GM23338 (cell line): Measurements from ENCODE around the gene PROP1. TPM values are rescaled to one million over a fixed set of nuclear protein-coding genes. Genes with fewer than 3 reads are reported as not detected.
"Not testable (repeated sequence)": the region's sequence is repeated elsewhere in the genome, so short reads cannot be mapped to it uniquely, and the experiment has no call there.

Source experiments
- ATAC-seq: fragments of 200-7000 bp; cut with Tn5 transposase; 3 replicates; pipeline ENCODE4 v1.9.1; 2020
- DNase-seq: peaks from one replicate; pipeline ENCODE4 v3.0.0-alpha.2; 2015; ENCODE audit warnings: low spot score
- H2AFZ ChIP-seq: fragments of 200-600 bp; sonication (generic); 2 replicates; pipeline ENCODE4 v1.8.0; 2016; ENCODE audit warnings: antibody characterized with exemption, mild to moderate bottlenecking, moderate library complexity
- H3F3A ChIP-seq: fragments of 200-600 bp; sonication (generic); replicated peaks from 2 replicates; pipeline ENCODE4 v1.8.0; 2017; ENCODE audit warnings: antibody characterized with exemption, mixed run types, low read depth
- H3K27ac ChIP-seq: fragments of 200-600 bp; sonication (generic); 2 replicates; pipeline ENCODE4 v1.6.1; 2016; ENCODE audit warnings: low read depth
- H3K27me3 ChIP-seq: fragments of 200-600 bp; sonication (generic); 2 replicates; pipeline ENCODE4 v1.8.0; 2016; ENCODE audit warnings: mild to moderate bottlenecking, mixed run types, moderate library complexity; ENCODE audit not compliant: insufficient read depth
- H3K36me3 ChIP-seq: fragments of 200-600 bp; sonication (generic); 2 replicates; pipeline ENCODE4 v1.8.0; 2016; ENCODE audit warnings: mild to moderate bottlenecking; ENCODE audit not compliant: insufficient read depth
- H3K4me1 ChIP-seq: fragments of 200-600 bp; sonication (generic); 2 replicates; pipeline ENCODE4 v1.8.0; 2016; ENCODE audit warnings: mild to moderate bottlenecking, moderate library complexity; ENCODE audit not compliant: insufficient read depth
- H3K4me2 ChIP-seq: fragments of 200-600 bp; sonication (generic); 2 replicates; pipeline ENCODE4 v1.7.1; 2017; ENCODE audit warnings: mixed run types
- H3K4me3 ChIP-seq: fragments of 200-600 bp; sonication (generic); 2 replicates; pipeline ENCODE4 v1.6.1; 2016; ENCODE audit warnings: mixed run types
- H3K79me2 ChIP-seq: fragments of 200-600 bp; sonication (generic); replicated peaks from 2 replicates; pipeline ENCODE4 v1.8.0; 2017; ENCODE audit warnings: mild to moderate bottlenecking; ENCODE audit not compliant: insufficient read depth
- H3K9me2 ChIP-seq: fragments of 200-600 bp; sonication (generic); 2 replicates; pipeline ENCODE4 v1.8.0; 2017; ENCODE audit not compliant: insufficient read depth
- H4K20me1 ChIP-seq: fragments of 200-600 bp; sonication (generic); replicated peaks from 2 replicates; pipeline ENCODE4 v1.8.0; 2017; ENCODE audit warnings: mild to moderate bottlenecking; ENCODE audit not compliant: insufficient read depth
- H3K27ac Mint-ChIP-seq: 2 replicates; pipeline ENCODE4 v1.8.0; 2020; ENCODE audit warnings: inconsistent platforms, mild to moderate bottlenecking, moderate library complexity, mixed read lengths
- H3K27me3 Mint-ChIP-seq: 3 replicates; pipeline ENCODE4 v1.8.0; 2022; ENCODE audit warnings: low read depth, mild to moderate bottlenecking, moderate library complexity, mixed read lengths, inconsistent platforms; ENCODE audit not compliant: insufficient read depth, poor library complexity
- H3K36me3 Mint-ChIP-seq: 3 replicates; pipeline ENCODE4 v1.8.0; 2021; ENCODE audit warnings: low read depth, mild to moderate bottlenecking, inconsistent platforms, moderate library complexity, mixed read lengths
- H3K4me1 Mint-ChIP-seq: 3 replicates; pipeline ENCODE4 v1.8.0; 2020; ENCODE audit warnings: mild to moderate bottlenecking, inconsistent platforms, mixed read lengths
- H3K4me3 Mint-ChIP-seq: 3 replicates; pipeline ENCODE4 v1.8.0; 2021; ENCODE audit warnings: moderate library complexity, mild to moderate bottlenecking, inconsistent platforms, mixed read lengths
- H3K9me3 Mint-ChIP-seq: 3 replicates; pipeline ENCODE4 v1.8.0; 2020; ENCODE audit warnings: moderate library complexity, mild to moderate bottlenecking, inconsistent platforms, mixed read lengths
- CTCF ChIP-seq, 2 experiments: fragments of 200-600 bp in 1 of 2; sonication (generic) in 1 of 2; conservative IDR thresholded peaks; 2 replicates each; pipeline versions ENCODE4 v1.5.1 to v1.6.1; 2016 to 2017; ENCODE audit warnings: antibody characterized with exemption in 2 of 2, low read depth in 2 of 2, mild to moderate bottlenecking in 2 of 2, moderate library complexity in 1 of 2
- ETS1 ChIP-seq: IDR thresholded peaks from 2 replicates; pipeline ENCODE4 v1.6.1; 2016; ENCODE audit warnings: antibody characterized with exemption
- EZH2phosphoT487 ChIP-seq: fragments of 200-600 bp; sonication (generic); IDR thresholded peaks from one replicate; pipeline ENCODE4 v1.8.1; 2018; ENCODE audit warnings: antibody characterized with exemption; ENCODE audit not compliant: unreplicated experiment
- JUNB ChIP-seq: IDR thresholded peaks from one replicate; pipeline ENCODE4 v1.6.1; 2016; ENCODE audit warnings: antibody characterized with exemption; ENCODE audit not compliant: unreplicated experiment
- POLR2AphosphoS5 ChIP-seq: IDR thresholded peaks from 2 replicates; pipeline ENCODE4 v1.6.1; 2016; ENCODE audit warnings: antibody characterized with exemption, low read depth
- REST ChIP-seq: IDR thresholded peaks from one replicate; pipeline ENCODE4 v1.6.1; 2018; ENCODE audit warnings: antibody characterized with exemption; ENCODE audit not compliant: unreplicated experiment
- STAT1 ChIP-seq: IDR thresholded peaks from one replicate; pipeline ENCODE4 v1.6.1; 2016; ENCODE audit warnings: antibody characterized with exemption; ENCODE audit not compliant: unreplicated experiment
- ZNF114 ChIP-seq: fragments of 250-450 bp; sonication (Bioruptor Pico); IDR thresholded peaks from 2 replicates; pipeline ENCODE4 v1.5.0; 2020; ENCODE audit warnings: mild to moderate bottlenecking, moderate library complexity
- ZNF462 ChIP-seq: fragments of 250-450 bp; sonication (Bioruptor Pico); IDR thresholded peaks from 2 replicates; pipeline ENCODE4 v1.5.0; 2020; ENCODE audit warnings: mild to moderate bottlenecking, moderate library complexity
- polyA plus RNA-seq: library from polyadenylated mRNA; unstranded; fragments of >200 nt; fragmentation: Nextera tagmentation; extraction: Ambion mirVana; gene quantifications from 2 replicates; pipeline ENCODE4 v1.2.1, GENCODE V29; 2016
- total RNA-seq: library from RNA; depleted of rRNA; stranded (reverse); fragments of >200 nt; shearing (Covaris generic); gene quantifications from 2 replicates; pipeline ENCODE4 v1.2.3, GENCODE V29; 2014

PROP1 gene
- total and polyA plus RNA-seq, 2 experiments from 2014 or later = not detected

- not testable (repeated sequence) for H3K27ac Mint-ChIP-seq, H2AFZ ChIP-seq, H3K36me3 ChIP-seq, H4K20me1 ChIP-seq, H3F3A ChIP-seq, H3K4me3 ChIP-seq, H3K4me1 ChIP-seq, H3K4me1 Mint-ChIP-seq, H3K27ac ChIP-seq, ATAC-seq, H3K27me3 ChIP-seq, H3K79me2 ChIP-seq, DNase-seq, H3K9me2 ChIP-seq, H3K4me3 Mint-ChIP-seq, H3K4me2 ChIP-seq
- H3K27me3 Mint-ChIP-seq = peaks cover 14% of the 10 kb centered on the region
- H3K36me3 Mint-ChIP-seq = peaks cover 26% of the 10 kb centered on the region
- peaks cover 41% of the 10 kb centered on the region; the same call in 2 of the 3 replicates for H3K9me3 Mint-ChIP-seq
Observed at GRCh38 chr5:177972014-177972413, 24.0 kb downstream of the PROP1 start.

- no peak overlapping the region for H3K27ac Mint-ChIP-seq
- no peak for TF ChIP-seq STAT1
- TF ChIP-seq REST = no peak
- no peak for TF ChIP-seq ZNF114 (CRISPR knock-in tag)
- TF ChIP-seq EZH2phosphoT487 = no peak
- TF ChIP-seq POLR2AphosphoS5 = no peak
- no peak for TF ChIP-seq JUNB
- TF ChIP-seq ETS1 = no peak
- TF ChIP-seq CTCF (conservative IDR thresholded peaks at IDR 0.05; ENCODE audit: low read depth in 2 of 2) = no peak
- no peak for TF ChIP-seq ZNF462
Observed at GRCh38 chr5:177968661-177969211, 27.3 kb downstream of the PROP1 start.

More at GRCh38 chr5:177968661-177969211, 27.3 kb downstream of the PROP1 start:
- Histone ChIP-seq H3F3A (no peaks in the 10 kb centered on the region), H4K20me1 (no peaks in the 10 kb centered on the region), H3K4me1 (no peaks in the 10 kb centered on the region), H3K4me2 (no peak overlapping the region), H3K27me3 (no peaks in the 10 kb centered on the region), H3K4me3 (no peak overlapping the region), H3K27ac (no peak overlapping the region), H3K9me2 (no peaks in the 10 kb centered on the region), H3K79me2 (no peaks in the 10 kb centered on the region), H2AFZ (no peak overlapping the region), H3K36me3 (no peaks in the 10 kb centered on the region)
- H3K4me1 Mint-ChIP-seq = peaks cover 14% of the 10 kb centered on the region
- peaks cover 40% of the 10 kb centered on the region for H3K36me3 Mint-ChIP-seq
- peaks cover 39% of the 10 kb centered on the region; the same call in 2 of the 3 replicates for H3K9me3 Mint-ChIP-seq
- no peak overlapping the region for H3K4me3 Mint-ChIP-seq
- peaks cover 16% of the 10 kb centered on the region for H3K27me3 Mint-ChIP-seq
- DNase-seq (no peak), ATAC-seq (no peak)
